ENCODE results near the gene GCGR.

DNA sequence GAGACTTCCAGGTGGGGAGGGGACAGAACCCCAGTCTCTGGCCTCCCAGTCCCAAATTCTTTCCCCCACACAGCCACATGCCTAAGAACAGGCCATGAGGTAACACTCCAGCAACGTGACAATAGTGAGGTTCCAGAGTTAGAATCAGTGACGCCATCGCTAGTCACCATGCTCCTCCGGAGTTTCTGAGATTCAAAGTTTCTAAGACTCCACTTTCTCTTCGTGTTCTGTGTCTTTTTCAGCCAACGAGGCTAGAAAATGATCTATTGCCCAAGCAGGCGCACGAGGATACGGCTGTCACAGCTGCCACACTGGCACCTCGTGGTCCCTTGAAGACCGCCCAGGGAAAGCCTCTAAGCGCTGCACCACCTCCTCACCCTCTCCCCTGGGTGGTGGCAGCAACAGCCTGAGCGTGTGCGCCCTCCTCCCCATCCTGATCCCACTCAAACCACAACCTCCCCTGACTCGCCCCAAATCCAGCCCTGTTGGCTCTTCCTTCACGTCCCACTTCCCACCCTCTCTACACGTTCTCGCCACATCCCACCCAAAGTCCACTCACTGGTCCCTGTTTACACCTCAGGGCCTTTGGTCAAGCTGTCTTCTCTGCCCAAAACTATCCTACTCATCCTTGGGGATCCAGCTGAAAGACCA lies 28.1 kb downstream of the GCGR start:
- no peak for TF ChIP-seq POLR2A (IDR thresholded peaks at IDR 0.05)
- TF ChIP-seq, protein P1, sequence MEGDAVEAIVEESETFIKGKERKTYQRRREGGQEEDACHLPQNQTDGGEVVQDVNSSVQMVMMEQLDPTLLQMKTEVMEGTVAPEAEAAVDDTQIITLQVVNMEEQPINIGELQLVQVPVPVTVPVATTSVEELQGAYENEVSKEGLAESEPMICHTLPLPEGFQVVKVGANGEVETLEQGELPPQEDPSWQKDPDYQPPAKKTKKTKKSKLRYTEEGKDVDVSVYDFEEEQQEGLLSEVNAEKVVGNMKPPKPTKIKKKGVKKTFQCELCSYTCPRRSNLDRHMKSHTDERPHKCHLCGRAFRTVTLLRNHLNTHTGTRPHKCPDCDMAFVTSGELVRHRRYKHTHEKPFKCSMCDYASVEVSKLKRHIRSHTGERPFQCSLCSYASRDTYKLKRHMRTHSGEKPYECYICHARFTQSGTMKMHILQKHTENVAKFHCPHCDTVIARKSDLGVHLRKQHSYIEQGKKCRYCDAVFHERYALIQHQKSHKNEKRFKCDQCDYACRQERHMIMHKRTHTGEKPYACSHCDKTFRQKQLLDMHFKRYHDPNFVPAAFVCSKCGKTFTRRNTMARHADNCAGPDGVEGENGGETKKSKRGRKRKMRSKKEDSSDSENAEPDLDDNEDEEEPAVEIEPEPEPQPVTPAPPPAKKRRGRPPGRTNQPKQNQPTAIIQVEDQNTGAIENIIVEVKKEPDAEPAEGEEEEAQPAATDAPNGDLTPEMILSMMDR (IDR thresholded peaks at IDR 0.05) = no peak

Measured in body of pancreas (tissue), 4 donors.